K562 (cell line): ENCODE data around the gene ABLIM1. TPM values are rescaled to one million over a fixed set of nuclear protein-coding genes. Genes with fewer than 3 reads are reported as not detected.

Experiments
- ATF3 ChIP-seq, 2 experiments: fragments of 450-650 bp in 1 of 2; sonication (generic) in 1 of 2; formaldehyde crosslinking in 1 of 2; IDR thresholded peaks in 1 of 2; conservative IDR thresholded peaks in 1 of 2; 2 replicates each; pipeline versions ENCODE4 v1.6.1 to v1.8.1; 2016 to 2023; ENCODE audit warnings: mild to moderate bottlenecking in 2 of 2, moderate library complexity in 2 of 2, inconsistent platforms in 1 of 2, missing genetic modification reagents in 1 of 2
- C11orf30 ChIP-seq: fragments of 450-650 bp; IDR thresholded peaks from 2 replicates; pipeline ENCODE4 v1.6.1; 2016; ENCODE audit warnings: low read depth, mild to moderate bottlenecking
- FOXO4 ChIP-seq: fragments of 450-650 bp; formaldehyde crosslinking; IDR thresholded peaks from 2 replicates; pipeline ENCODE4 v1.4.0; 2020; ENCODE audit warnings: mild to moderate bottlenecking, moderate library complexity
- HSF4 ChIP-seq: fragments of 250-450 bp; sonication (Bioruptor Pico); IDR thresholded peaks from 2 replicates; pipeline ENCODE4 v2.1.2; 2022; ENCODE audit warnings: mild to moderate bottlenecking, moderate library complexity, borderline replicate concordance
- IRF1 ChIP-seq: sonication (generic); formaldehyde crosslinking; IDR thresholded peaks from 2 replicates; pipeline ENCODE4 v1.8.0; 2022; ENCODE audit warnings: missing genetic modification reagents, mild to moderate bottlenecking, borderline replicate concordance
- JUND ChIP-seq, 2 experiments: IDR thresholded peaks; 2 replicates in 1 of 2; 3 replicates in 1 of 2; pipeline ENCODE4 v1.6.1; 2011; ENCODE audit warnings: borderline replicate concordance in 2 of 2, low read depth in 2 of 2, low read length in 2 of 2, improper control_type of control experiment in 1 of 2, missing biosample characterization in 1 of 2, missing genetic modification characterization in 1 of 2, missing genetic modification reagents in 1 of 2
- MCM3 ChIP-seq: fragments of 450-650 bp; IDR thresholded peaks from 2 replicates; pipeline ENCODE4 v1.6.1; 2016
- MEF2A ChIP-seq: IDR thresholded peaks from 2 replicates; pipeline ENCODE4 v1.6.1; 2011; ENCODE audit warnings: low read depth, mild to moderate bottlenecking, low read length, moderate library complexity; ENCODE audit not compliant: control insufficient read depth
- MLX ChIP-seq, 2 experiments: fragments of 450-650 bp in 1 of 2; sonication (generic) in 1 of 2; formaldehyde crosslinking; conservative IDR thresholded peaks; 2 replicates each; pipeline versions ENCODE4 v1.4.0 to v1.8.1; 2020 to 2022; ENCODE audit warnings: mild to moderate bottlenecking in 1 of 2, missing genetic modification reagents in 1 of 2
- RBM34 ChIP-seq: fragments of 200-400 bp; formaldehyde crosslinking; IDR thresholded peaks from 2 replicates; pipeline ENCODE4 v1.6.1; 2018; ENCODE audit warnings: low read length, borderline replicate concordance; ENCODE audit not compliant: insufficient read depth
- SREBF1 ChIP-seq: fragments of 150-350 bp; IDR thresholded peaks from 2 replicates; pipeline ENCODE4 v1.6.1; 2014; ENCODE audit warnings: antibody characterized with exemption, low read depth, low read length, borderline replicate concordance
- TCF3 ChIP-seq: sonication (generic); formaldehyde crosslinking; IDR thresholded peaks from 2 replicates; pipeline ENCODE4 v1.4.0; 2020; ENCODE audit warnings: mild to moderate bottlenecking, missing genetic modification reagents
- TGIF2 ChIP-seq: sonication (generic); formaldehyde crosslinking; IDR thresholded peaks from 2 replicates; pipeline ENCODE4 v1.8.1; 2022; ENCODE audit warnings: mild to moderate bottlenecking, missing genetic modification reagents, moderate library complexity
- TOE1 ChIP-seq, 2 experiments: fragments of 450-650 bp in 1 of 2; sonication (generic) in 1 of 2; formaldehyde crosslinking in 1 of 2; IDR thresholded peaks; 2 replicates each; pipeline versions ENCODE4 v1.7.1 to v1.8.0; 2016 to 2022; ENCODE audit warnings: borderline replicate concordance in 2 of 2, mild to moderate bottlenecking in 2 of 2, antibody characterized with exemption in 1 of 2, inconsistent platforms in 1 of 2, low read depth in 1 of 2, missing genetic modification reagents in 1 of 2, moderate library complexity in 1 of 2
- WHSC1 ChIP-seq: IDR thresholded peaks from one replicate; pipeline ENCODE4 v1.6.1; 2012; ENCODE audit warnings: low read length, control low read depth, inconsistent platforms
- ZBTB5 ChIP-seq: fragments of 450-650 bp; IDR thresholded peaks from 2 replicates; pipeline ENCODE4 v1.6.1; 2017; ENCODE audit warnings: antibody characterized with exemption
- ZBTB9 ChIP-seq: fragments of 450-650 bp; formaldehyde crosslinking; IDR thresholded peaks from 2 replicates; pipeline ENCODE4 v1.4.0; 2020; ENCODE audit warnings: mild to moderate bottlenecking, moderate library complexity
- ZNF232 ChIP-seq: sonication (generic); formaldehyde crosslinking; IDR thresholded peaks from 2 replicates; pipeline ENCODE4 v1.8.0; 2022; ENCODE audit warnings: mild to moderate bottlenecking, missing genetic modification reagents
- ZNF354B ChIP-seq: fragments of 250-450 bp; sonication (Bioruptor Pico); IDR thresholded peaks from 2 replicates; pipeline ENCODE4 v1.4.0; 2020
- ZNF445 ChIP-seq: fragments of 250-450 bp; sonication (Bioruptor Pico); IDR thresholded peaks from 2 replicates; pipeline ENCODE4 v1.4.0; 2020; ENCODE audit warnings: low read depth, mild to moderate bottlenecking, moderate library complexity
- polyA plus RNA-seq, 8 experiments: library from polyadenylated mRNA; depleted of rRNA in 4 of 8; stranded (reverse) in 5 of 8; unstranded in 3 of 8; fragments of >200 nt; fragmentation: Nextera tagmentation in 2 of 8; fragmentation: Illumina TruSeq in 1 of 8; extraction: Ambion mirVana in 2 of 8; extraction: Trizol in 1 of 8; gene quantifications; 2 replicates each; pipeline versions ENCODE4 v1.2.1 to v1.2.3, GENCODE V29; 2011 to 2014; ENCODE audit warnings: inconsistent platforms in 1 of 8, missing spikeins in 1 of 8
- total RNA-seq, 7 experiments: library from RNA; depleted of rRNA in 6 of 7; stranded (reverse); fragments of >200 nt in 6 of 7; fragmentation: Illumina TruSeq in 2 of 7; extraction: Trizol in 2 of 7; gene quantifications; 2 replicates each; pipeline versions ENCODE4 v1.2.1 to v1.2.3, GENCODE V29; 2011 to 2021; ENCODE audit warnings: low replicate concordance in 1 of 7

Gene ABLIM1
- total and polyA plus RNA-seq, 9 of the 15 experiments (the other 6 are each of a cell fraction or from before 2014, with no cell fraction given): 0.07 to 0.49 (median 0.14) TPM; not detected in 6

- TF ChIP-seq ZBTB5 (no peak), MLX (CRISPR knock-in tag; conservative IDR thresholded peaks at IDR 0.05) (no peak), RBM34 (no peak), WHSC1 (no peak), ZNF445 (CRISPR knock-in tag) (no peak), MCM3 (no peak), ZBTB9 (no peak), ATF3 (IDR thresholded peaks at IDR 0.05) (peak; percentile 74), ATF3 (CRISPR knock-in tag; conservative IDR thresholded peaks at IDR 0.05) (no peak), SREBF1 (no peak), C11orf30 (0 out of 2 replicates have a peak, but pooled peaks have one; percentile 19), FOXO4 (CRISPR knock-in tag) (no peak), ZNF232 (CRISPR knock-in tag) (no peak), TCF3 (CRISPR knock-in tag) (peak; percentile 70), HSF4 (CRISPR knock-in tag) (no peak), IRF1 (CRISPR knock-in tag) (no peak), TOE1 (IDR thresholded peaks at IDR 0.05; ENCODE audit: borderline replicate concordance) (no peak), TOE1 (CRISPR knock-in tag; IDR thresholded peaks at IDR 0.05; ENCODE audit: borderline replicate concordance, low read depth) (no peak), ZNF354B (CRISPR knock-in tag) (no peak), MEF2A (peak; percentile 94; the same call in 1 of the 2 replicates), TGIF2 (CRISPR knock-in tag) (no peak), JUND (IDR thresholded peaks at IDR 0.05; ENCODE audit: borderline replicate concordance, low read depth, low read length) (0 out of 2 replicates have a peak, but pooled peaks have one; percentile 55), JUND (tag; IDR thresholded peaks at IDR 0.05; ENCODE audit: borderline replicate concordance, low read depth, low read length) (no peak; the same call in 2 of the 3 replicates)
Observed at GRCh38 chr10:114634609-114634979, 23.5 kb downstream of the ABLIM1 start (continued).
